Cardiac septum (tissue), 1 donor: ENCODE results near the gene HLA-DPA1. TPM values are rescaled to one million over a fixed set of nuclear protein-coding genes. Genes with fewer than 3 reads are reported as not detected.

Source experiments
- DNase-seq: peaks from one replicate; pipeline ENCODE4 v3.0.0-alpha.2; 2020; ENCODE audit warnings: low spot score
- intact Hi-C: fragments of 100-400 bp; cut with DNase I; formaldehyde crosslinking; loops from one replicate; pipeline ENCODE4 v1.14.0; 2022
- total RNA-seq: library from RNA; stranded (reverse); fragmentation: NEBNext Ultra II Directional; extraction: Animal tissue kit (Norgen Biotek cat#: 25700); gene quantifications from one replicate; pipeline ENCODE4 v1.2.1, GENCODE V29; 2021
- donor health status: DM: no; HTN: no; CAD: no.

Gene HLA-DPA1
- total RNA-seq, 1 donor from 2014 or later, result 35.8 TPM

- no peak for DNase-seq
- intact Hi-C loops, result no loop called here
Observed at GRCh38 chr6:33023536-33023935, 49.9 kb downstream of the HLA-DPA1 start.

- intact Hi-C loops, result no loop called here
- no peak for DNase-seq
Observed at GRCh38 chr6:33021917-33022316, 51.5 kb downstream of the HLA-DPA1 start.

GRCh38 chr6:33019372-33019771 is 54.1 kb downstream of the HLA-DPA1 start:
- no peak for DNase-seq
- intact Hi-C loops, result loop anchor here (5.0 to 10.0 kb wide), 2 partner anchors 125 to 228 kb away; no protein-coding TSS in a partner anchor

- intact Hi-C loops, result loop anchor here (5.0 to 10.0 kb wide), 2 partner anchors 126 to 228 kb away; no protein-coding TSS in a partner anchor
- peak; percentile 85 for DNase-seq
Observed at GRCh38 chr6:33018904-33019303, 54.5 kb downstream of the HLA-DPA1 start.

- no peak for DNase-seq
- intact Hi-C loops, result loop anchor here (5.0 to 10.0 kb wide), 2 partner anchors 126 to 229 kb away; no protein-coding TSS in a partner anchor
Observed at GRCh38 chr6:33018418-33018817, 55.0 kb downstream of the HLA-DPA1 start.

- DNase-seq, result no peak
- intact Hi-C loops, result loop anchor here (5.0 to 10.0 kb wide), 2 partner anchors 127 to 229 kb away; no protein-coding TSS in a partner anchor
Observed at GRCh38 chr6:33017694-33018353, 55.6 kb downstream of the HLA-DPA1 start.

GRCh38 chr6:33017018-33017417 is 56.4 kb downstream of the HLA-DPA1 start:
- no peak for DNase-seq
- intact Hi-C loops, result loop anchor here (5.0 to 10.0 kb wide), 2 partner anchors 128 to 230 kb away; no protein-coding TSS in a partner anchor

GRCh38 chr6:33015798-33016197 is 57.7 kb downstream of the HLA-DPA1 start:
- intact Hi-C loops, result loop anchor here (1.0 to 10.0 kb wide), 3 partner anchors 67 to 232 kb away; no protein-coding TSS in a partner anchor
- no peak for DNase-seq

GRCh38 chr6:33014841-33015634 is 58.4 kb downstream of the HLA-DPA1 start:
- DNase-seq, result no peak
- intact Hi-C loops, result loop anchor here (1.0 to 10.0 kb wide), 3 partner anchors 67 to 232 kb away; no protein-coding TSS in a partner anchor

Other genes starting within 250 kb of the HLA-DPA1 start
- 12.7 TPM for gene TAP2, start 234.9 kb downstream of the HLA-DPA1 start, total RNA-seq
- 11.7 TPM for gene PSMB8, start 229.6 kb downstream of the HLA-DPA1 start, total RNA-seq
- 18.1 TPM for gene TAP1, start 219.9 kb downstream of the HLA-DPA1 start, total RNA-seq
- gene PSMB9, start 219.5 kb downstream of the HLA-DPA1 start, total RNA-seq, result 14.2 TPM
- gene HLA-DMB, start 132.6 kb downstream of the HLA-DPA1 start, total RNA-seq, result 7.9 TPM
- gene HLA-DMA, start 120.6 kb downstream of the HLA-DPA1 start, total RNA-seq, result 13.7 TPM
- gene BRD2, start 105.1 kb downstream of the HLA-DPA1 start, total RNA-seq, result 88.7 TPM
- 1.6 TPM for gene HLA-DOA, start 64.1 kb downstream of the HLA-DPA1 start, total RNA-seq
- 32.8 TPM for gene HLA-DPB1, start 2.3 kb upstream of the HLA-DPA1 start, total RNA-seq
- 1.7 TPM for gene COL11A2, start 118.8 kb upstream of the HLA-DPA1 start, total RNA-seq
- 33.5 TPM for gene RXRB, start 127.0 kb upstream of the HLA-DPA1 start, total RNA-seq
- gene SLC39A7, start 127.2 kb upstream of the HLA-DPA1 start, total RNA-seq, result 62.4 TPM
- 9.9 TPM for gene HSD17B8, start 131.0 kb upstream of the HLA-DPA1 start, total RNA-seq
- 24.5 TPM for gene RING1, start 134.9 kb upstream of the HLA-DPA1 start, total RNA-seq
- 32.5 TPM for gene VPS52, start 198.2 kb upstream of the HLA-DPA1 start, total RNA-seq
- gene RPS18, start 198.4 kb upstream of the HLA-DPA1 start, total RNA-seq, result 753 TPM
- 9.3 TPM for gene B3GALT4, start 203.5 kb upstream of the HLA-DPA1 start, total RNA-seq
- gene WDR46, start 215.6 kb upstream of the HLA-DPA1 start, total RNA-seq, result 18.8 TPM
- gene PFDN6, start 216.0 kb upstream of the HLA-DPA1 start, total RNA-seq, result 35.1 TPM
- gene RGL2, start 225.3 kb upstream of the HLA-DPA1 start, total RNA-seq, result 46.9 TPM
- 85.8 TPM for gene TAPBP, start 240.4 kb upstream of the HLA-DPA1 start, total RNA-seq
- gene ZBTB22, start 244.1 kb upstream of the HLA-DPA1 start, total RNA-seq, result 19.9 TPM
- gene DAXX, start 249.3 kb upstream of the HLA-DPA1 start, total RNA-seq, result 19.8 TPM